Mesendoderm (in vitro differentiated cells): ENCODE measurements around the gene HOXC12.

Source experiments
- DNase-seq: peaks from one replicate; pipeline ENCODE4 v3.0.0; 2013
- H2AK5ac ChIP-seq: 2 replicates; pipeline ENCODE4 v1.6.1; 2013; ENCODE audit warnings: low read length, inconsistent platforms
- H2BK120ac ChIP-seq: 2 replicates; pipeline ENCODE4 v1.6.1; 2013; ENCODE audit warnings: low read depth, mild to moderate bottlenecking, low read length, moderate library complexity, mixed read lengths
- H2BK15ac ChIP-seq: replicated peaks from 2 replicates; pipeline ENCODE4 v1.6.1; 2013; ENCODE audit warnings: low read depth, mild to moderate bottlenecking, moderate library complexity
- H2BK5ac ChIP-seq: 2 replicates; pipeline ENCODE4 v1.6.1; 2013; ENCODE audit warnings: low read length, inconsistent platforms
- H3K18ac ChIP-seq: 2 replicates; pipeline ENCODE4 v1.6.1; 2013; ENCODE audit warnings: mild to moderate bottlenecking, low read length, mixed read lengths
- H3K23ac ChIP-seq: one replicate; pipeline ENCODE4 v1.6.1; 2013; ENCODE audit warnings: low read length
- H3K27ac ChIP-seq: 2 replicates; pipeline ENCODE4 v1.5.1; 2013; ENCODE audit warnings: low read depth, mild to moderate bottlenecking, inconsistent platforms, low read length, moderate library complexity
- H3K27me3 ChIP-seq: 2 replicates; pipeline ENCODE4 v1.6.1; 2013; ENCODE audit warnings: low read length, control low read depth, mild to moderate bottlenecking, inconsistent platforms; ENCODE audit not compliant: insufficient read depth, poor library complexity
- H3K36me3 ChIP-seq: 2 replicates; pipeline ENCODE4 v1.6.1; 2013; ENCODE audit warnings: low read length, inconsistent platforms; ENCODE audit not compliant: control insufficient read depth, insufficient read depth
- H3K4ac ChIP-seq: one replicate; pipeline ENCODE4 v1.6.1; 2013; ENCODE audit warnings: low read depth, mild to moderate bottlenecking, low read length, moderate library complexity
- H3K4me1 ChIP-seq: 2 replicates; pipeline ENCODE4 v1.6.1; 2013; ENCODE audit warnings: low read depth, low read length, inconsistent platforms; ENCODE audit not compliant: control insufficient read depth
- H3K4me2 ChIP-seq: 2 replicates; pipeline ENCODE4 v1.6.1; 2013; ENCODE audit warnings: low read length
- H3K4me3 ChIP-seq: 2 replicates; pipeline ENCODE4 v1.5.1; 2013; ENCODE audit warnings: mild to moderate bottlenecking, low read length
- H3K56ac ChIP-seq: one replicate; pipeline ENCODE4 v1.6.1; 2013; ENCODE audit warnings: low read length
- H3K79me1 ChIP-seq: 2 replicates; pipeline ENCODE4 v1.6.1; 2013; ENCODE audit warnings: low read length, inconsistent platforms
- H3K79me2 ChIP-seq: 2 replicates; pipeline ENCODE4 v1.6.1; 2013; ENCODE audit warnings: mild to moderate bottlenecking, low read length; ENCODE audit not compliant: control insufficient read depth, insufficient read depth
- H3K9ac ChIP-seq: 2 replicates; pipeline ENCODE4 v1.6.1; 2013; ENCODE audit warnings: low read length, inconsistent platforms
- H4K5ac ChIP-seq: one replicate; pipeline ENCODE4 v1.6.1; 2013; ENCODE audit warnings: low read length
- H4K8ac ChIP-seq: one replicate; pipeline ENCODE4 v1.6.1; 2013; ENCODE audit warnings: low read depth, mild to moderate bottlenecking, control low read depth, low read length, moderate library complexity
- WGBS: extraction: QIAGEN DNeasy Blood & Tissue Kit; methylation state at CpG from one replicate; pipeline ENCODE4 v1.1.7; 2013; ENCODE audit warnings: low lambda C conversion rate, missing lambda C conversion rate; ENCODE audit not compliant: insufficient coverage; ENCODE audit errors: extremely low coverage; 5-methylcytosine and 5-hydroxymethylcytosine counted together

The HOXC12 gene

DNA sequence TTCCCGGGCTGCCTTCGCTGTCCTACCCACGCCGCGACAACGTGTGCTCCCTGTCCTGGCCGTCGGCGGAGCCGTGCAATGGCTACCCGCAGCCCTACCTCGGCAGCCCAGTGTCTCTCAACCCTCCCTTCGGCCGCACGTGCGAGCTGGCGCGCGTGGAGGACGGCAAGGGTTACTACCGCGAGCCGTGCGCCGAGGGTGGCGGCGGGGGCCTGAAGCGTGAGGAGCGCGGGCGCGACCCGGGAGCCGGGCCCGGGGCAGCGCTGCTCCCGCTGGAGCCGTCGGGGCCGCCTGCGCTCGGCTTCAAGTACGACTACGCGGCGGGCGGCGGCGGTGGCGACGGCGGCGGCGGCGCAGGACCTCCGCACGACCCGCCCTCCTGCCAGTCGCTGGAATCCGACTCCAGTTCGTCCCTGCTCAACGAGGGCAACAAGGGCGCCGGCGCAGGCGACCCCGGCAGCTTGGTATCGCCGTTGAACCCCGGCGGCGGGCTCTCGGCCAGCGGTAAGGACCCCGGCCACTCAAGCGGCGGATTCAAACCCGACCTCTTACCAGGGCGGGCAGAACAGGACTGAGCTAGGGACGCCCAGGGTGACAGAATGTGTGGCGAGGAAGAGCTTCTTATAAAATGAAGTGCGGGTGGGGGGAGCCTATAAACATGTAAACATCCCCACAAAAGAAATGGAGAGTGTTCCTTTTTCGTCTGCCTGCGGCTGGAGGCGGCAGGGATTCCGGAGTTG is 503 bp downstream of the HOXC12 start:
- no peaks in the 10 kb centered on the region for H3K79me1 ChIP-seq
- H2BK15ac ChIP-seq: no peak overlapping the region
- H3K4me2 ChIP-seq: no peak overlapping the region
- H2AK5ac ChIP-seq: no peak overlapping the region
- H3K79me2 ChIP-seq: no peaks in the 10 kb centered on the region
- H4K8ac ChIP-seq: no peak overlapping the region
- DNase-seq: no peak
- no peaks in the 10 kb centered on the region for H3K36me3 ChIP-seq
- no peak overlapping the region for H3K56ac ChIP-seq
- no peak overlapping the region for H3K4ac ChIP-seq
- WGBS: no CpG with 5 or more reads among the region's 86 CpGs
- H3K27me3 ChIP-seq: peaks cover 98% of the 10 kb centered on the region
- no peak overlapping the region for H2BK120ac ChIP-seq
- no peak overlapping the region for H3K27ac ChIP-seq
- no peak overlapping the region for H3K4me3 ChIP-seq
- no peak overlapping the region for H3K9ac ChIP-seq
- H3K18ac ChIP-seq: no peak overlapping the region
- no peak overlapping the region for H3K23ac ChIP-seq
- no peak overlapping the region for H2BK5ac ChIP-seq
- H4K5ac ChIP-seq: no peak overlapping the region
- H3K4me1 ChIP-seq: no peaks in the 10 kb centered on the region

- no peak overlapping the region for H2AK5ac ChIP-seq
- WGBS: no CpG with 5 or more reads among the region's 10 CpGs
Measured at GRCh38 chr12:53955776-53956250, 1.1 kb downstream of the HOXC12 start.

GRCh38 chr12:53956251-53956887 is 1.7 kb downstream of the HOXC12 start:
- H4K8ac ChIP-seq: no peak overlapping the region
- no peak overlapping the region for H3K23ac ChIP-seq
- H2AK5ac ChIP-seq: no peak overlapping the region
- H3K18ac ChIP-seq: no peak overlapping the region
- no peak overlapping the region for H3K4me3 ChIP-seq
- H3K9ac ChIP-seq: no peak overlapping the region
- no peaks in the 10 kb centered on the region for H3K4me1 ChIP-seq
- peaks cover 98% of the 10 kb centered on the region for H3K27me3 ChIP-seq
- no peaks in the 10 kb centered on the region for H3K79me1 ChIP-seq
- H2BK15ac ChIP-seq: no peak overlapping the region
- no peak overlapping the region for H3K27ac ChIP-seq
- WGBS: no CpG with 5 or more reads among the region's 25 CpGs
- H2BK120ac ChIP-seq: no peak overlapping the region
- H3K36me3 ChIP-seq: no peaks in the 10 kb centered on the region
- no peak overlapping the region for H4K5ac ChIP-seq
- no peak overlapping the region for H3K56ac ChIP-seq
- no peaks in the 10 kb centered on the region for H3K79me2 ChIP-seq
- no peak overlapping the region for H3K4me2 ChIP-seq
- no peak overlapping the region for H3K4ac ChIP-seq
- H2BK5ac ChIP-seq: no peak overlapping the region
- no peak for DNase-seq

More at GRCh38 chr12:53955776-53956250, 1.1 kb downstream of the HOXC12 start:
- no peak overlapping the region for H3K9ac ChIP-seq
- H2BK15ac ChIP-seq: no peak overlapping the region
- H4K5ac ChIP-seq: no peak overlapping the region
- DNase-seq: no peak
- no peak overlapping the region for H3K4ac ChIP-seq
- no peak overlapping the region for H2BK120ac ChIP-seq
- peaks cover 98% of the 10 kb centered on the region for H3K27me3 ChIP-seq
- no peak overlapping the region for H2BK5ac ChIP-seq
- no peaks in the 10 kb centered on the region for H3K79me2 ChIP-seq
- H3K36me3 ChIP-seq: no peaks in the 10 kb centered on the region
- no peak overlapping the region for H3K27ac ChIP-seq
- no peak overlapping the region for H3K18ac ChIP-seq
- no peak overlapping the region for H3K56ac ChIP-seq
- no peaks in the 10 kb centered on the region for H3K79me1 ChIP-seq
- no peak overlapping the region for H4K8ac ChIP-seq
- H3K4me3 ChIP-seq: no peak overlapping the region
- H3K4me2 ChIP-seq: no peak overlapping the region
- no peak overlapping the region for H3K23ac ChIP-seq
- no peaks in the 10 kb centered on the region for H3K4me1 ChIP-seq

- no peak overlapping the region for H3K9ac ChIP-seq
- no peak overlapping the region for H2BK120ac ChIP-seq
- H3K4me3 ChIP-seq: no peak overlapping the region
- H3K4me1 ChIP-seq: no peaks in the 10 kb centered on the region
- no peak overlapping the region for H3K18ac ChIP-seq
- no peak for DNase-seq
- no peak overlapping the region for H3K27ac ChIP-seq
- no CpG with 5 or more reads among the region's 11 CpGs for whole genome bisulfite sequencing
- H3K79me2 ChIP-seq: no peaks in the 10 kb centered on the region
- H3K4ac ChIP-seq: no peak overlapping the region
- no peaks in the 10 kb centered on the region for H3K79me1 ChIP-seq
- H3K4me2 ChIP-seq: no peak overlapping the region
- peaks cover 98% of the 10 kb centered on the region for H3K27me3 ChIP-seq
- H2BK15ac ChIP-seq: no peak overlapping the region
- no peak overlapping the region for H2BK5ac ChIP-seq
- H4K8ac ChIP-seq: no peak overlapping the region
- H3K36me3 ChIP-seq: no peaks in the 10 kb centered on the region
- no peak overlapping the region for H4K5ac ChIP-seq
- H3K56ac ChIP-seq: no peak overlapping the region
- H2AK5ac ChIP-seq: no peak overlapping the region
- H3K23ac ChIP-seq: no peak overlapping the region
Measured at GRCh38 chr12:53956914-53957536, 2.3 kb downstream of the HOXC12 start.

DNA sequence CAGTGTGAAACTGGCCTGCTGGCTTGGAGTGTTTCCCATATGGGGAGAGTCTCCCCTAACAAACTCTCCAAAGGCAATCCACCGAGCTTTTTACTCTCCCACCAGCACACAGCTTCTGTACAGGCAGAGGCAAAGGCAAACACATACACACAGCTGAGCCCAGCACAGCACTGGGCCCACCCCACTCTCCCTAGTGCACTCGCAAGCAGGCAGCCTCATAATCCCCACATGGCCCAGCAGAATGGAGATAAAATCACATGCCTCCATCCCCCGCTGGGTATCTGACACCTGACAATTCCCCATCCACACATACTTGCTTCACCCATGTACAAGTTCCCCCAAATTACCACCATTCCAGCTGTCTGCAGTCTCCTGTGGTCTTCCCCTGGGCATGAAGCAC is 3.4 kb downstream of the HOXC12 start:
- H2BK5ac ChIP-seq: no peak overlapping the region
- no peaks in the 10 kb centered on the region for H3K36me3 ChIP-seq
- no peak overlapping the region for H4K5ac ChIP-seq
- H3K4me2 ChIP-seq: no peak overlapping the region
- WGBS: no CpG with 5 or more reads among the region's 3 CpGs
- no peak overlapping the region for H2AK5ac ChIP-seq
- H3K27me3 ChIP-seq: peaks cover 97% of the 10 kb centered on the region
- no peaks in the 10 kb centered on the region for H3K79me2 ChIP-seq
- no peaks in the 10 kb centered on the region for H3K4me1 ChIP-seq
- H3K4me3 ChIP-seq: no peak overlapping the region
- no peak overlapping the region for H2BK15ac ChIP-seq
- H4K8ac ChIP-seq: no peak overlapping the region
- H3K79me1 ChIP-seq: no peaks in the 10 kb centered on the region
- no peak overlapping the region for H3K9ac ChIP-seq
- H3K18ac ChIP-seq: no peak overlapping the region
- H3K56ac ChIP-seq: no peak overlapping the region
- H3K4ac ChIP-seq: no peak overlapping the region
- no peak overlapping the region for H3K23ac ChIP-seq
- H3K27ac ChIP-seq: no peak overlapping the region
- no peak overlapping the region for H2BK120ac ChIP-seq
- no peak for DNase-seq
